CD4-positive, alpha-beta T cell treated with Interleukin-17A for 4 hours (primary cell): Measurements from ENCODE around the gene TMEM91.
"Not testable (repeated sequence)": the region's sequence is repeated elsewhere in the genome, so short reads cannot be mapped to it uniquely, and the experiment has no call there.

Experiments
- DNase-seq: peaks from one replicate; pipeline ENCODE4 v3.0.0-alpha.2; 2020; ENCODE audit warnings: mixed read lengths

Gene TMEM91

DNA sequence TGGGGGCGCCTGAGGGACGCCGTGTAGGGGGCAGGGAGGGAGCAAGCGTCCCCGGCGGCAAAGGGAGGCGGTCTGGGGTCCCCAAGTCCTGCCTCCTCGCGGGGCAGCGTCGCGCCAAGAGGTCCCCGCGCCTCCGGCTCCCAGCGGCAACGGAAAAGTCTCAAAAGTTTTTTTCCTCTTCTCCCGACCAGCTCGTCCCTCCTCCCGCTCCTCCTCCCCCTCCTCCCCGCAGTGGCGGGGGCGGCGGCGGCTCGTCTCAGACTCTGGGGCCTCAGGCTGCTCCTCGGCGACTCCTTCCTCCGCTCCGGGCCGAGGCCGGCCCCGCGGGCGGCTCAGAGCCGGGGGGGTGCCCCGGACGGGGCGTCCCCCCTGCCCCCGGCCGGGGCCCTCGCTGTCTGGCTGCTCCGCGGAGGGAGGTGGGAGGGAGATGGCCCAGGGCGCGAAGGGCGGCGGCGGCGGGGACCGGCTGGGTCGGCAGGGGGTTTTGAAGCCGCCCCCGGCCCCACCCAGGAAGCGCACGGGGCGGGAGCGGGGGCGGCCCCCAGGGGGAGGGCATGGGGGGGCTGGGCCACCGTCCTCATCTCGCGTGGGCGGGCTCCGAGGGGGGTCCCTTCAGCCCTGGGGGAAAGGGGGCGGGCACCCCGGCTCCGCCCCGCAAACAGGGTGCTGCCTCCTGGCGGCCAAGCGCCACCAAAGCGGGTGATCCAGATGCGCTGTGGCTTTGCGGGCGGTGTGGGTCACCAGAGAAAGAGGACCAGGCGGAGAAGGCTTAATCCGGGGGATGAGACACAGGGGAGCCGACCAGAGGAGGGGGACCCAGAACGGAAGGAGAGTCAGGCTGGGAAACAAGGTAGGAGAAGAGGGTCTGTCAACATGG is 22.6 kb upstream of the TMEM91 start, which contains the start of gene TGFB1:
Gene TGFB1 (minus strand): TSS at position 457 of the 877 bp plus-strand sequence. CDS start 878 bp downstream, outside the sequence.
- peak; percentile 97 for DNase-seq

DNA sequence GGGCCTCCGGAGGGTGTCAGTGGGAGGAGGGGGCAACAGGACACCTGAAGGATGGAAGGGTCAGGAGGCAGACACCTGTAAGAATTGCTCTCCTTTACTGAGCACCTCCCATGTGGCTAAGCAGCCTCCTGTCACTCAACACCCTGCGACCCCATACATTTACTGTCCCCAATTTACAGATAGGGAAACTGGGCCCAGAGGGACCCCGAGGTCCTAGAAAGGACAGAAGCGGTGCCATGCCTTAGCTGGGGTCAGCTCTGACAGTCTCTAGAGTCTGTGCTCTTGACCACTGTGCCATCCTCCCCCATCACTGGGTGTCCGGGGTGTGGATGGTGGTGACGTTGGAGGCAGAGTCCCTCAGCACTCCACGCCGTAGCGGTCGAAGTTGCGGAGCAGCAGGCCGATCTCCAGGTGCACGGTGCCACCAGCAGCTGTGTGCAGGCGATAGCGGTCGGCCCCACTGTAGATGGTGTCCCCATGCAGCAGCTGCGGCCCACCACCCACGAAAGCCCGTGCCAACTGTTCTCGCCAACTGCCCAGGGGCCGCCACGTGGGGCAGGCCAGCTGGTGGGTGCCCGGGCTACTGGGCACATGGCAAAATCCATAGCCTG is 21.9 kb upstream of the TMEM91 start:
- DNase-seq = no peak

DNA sequence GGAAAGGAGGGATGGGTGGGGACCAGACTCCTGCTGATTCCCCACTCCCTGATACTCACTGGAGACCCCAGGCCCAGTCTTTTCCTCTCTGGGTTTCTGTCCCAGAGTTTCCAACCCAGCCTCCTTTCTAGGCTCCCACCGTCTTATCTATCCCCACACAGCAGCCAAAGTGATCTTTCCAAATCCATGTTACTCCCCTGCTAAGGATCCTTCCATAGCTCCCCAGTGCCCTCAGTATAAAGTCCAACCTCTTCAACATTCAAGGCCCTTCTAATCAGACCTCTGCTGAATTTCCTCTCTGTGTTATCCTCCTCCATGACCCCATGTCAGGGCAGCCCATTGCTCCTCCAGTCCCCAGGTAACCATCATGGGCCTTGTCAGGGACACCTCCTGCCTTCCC is 21.3 kb upstream of the TMEM91 start:
- DNase-seq = no peak

DNA sequence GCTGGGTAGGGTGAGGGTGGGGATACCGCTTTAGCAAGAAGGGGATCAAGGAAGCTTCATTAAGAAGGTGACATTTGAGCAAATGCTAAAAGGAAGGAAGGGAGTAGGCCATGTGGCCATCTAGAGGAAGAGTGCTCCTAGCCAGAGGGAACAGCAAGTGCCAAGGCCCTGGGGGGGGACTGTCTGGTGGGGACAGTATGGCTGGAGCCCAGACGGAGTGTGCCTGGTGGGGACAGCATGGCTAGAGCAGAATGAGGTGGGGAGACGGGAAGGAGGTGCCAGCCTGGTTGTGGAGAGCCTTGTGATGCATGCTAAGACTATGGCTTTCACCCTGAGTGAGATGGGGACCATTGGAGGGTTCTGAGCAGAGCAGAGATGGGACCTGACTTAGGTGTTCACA is 20.5 kb upstream of the TMEM91 start:
- no peak for DNase-seq

DNA sequence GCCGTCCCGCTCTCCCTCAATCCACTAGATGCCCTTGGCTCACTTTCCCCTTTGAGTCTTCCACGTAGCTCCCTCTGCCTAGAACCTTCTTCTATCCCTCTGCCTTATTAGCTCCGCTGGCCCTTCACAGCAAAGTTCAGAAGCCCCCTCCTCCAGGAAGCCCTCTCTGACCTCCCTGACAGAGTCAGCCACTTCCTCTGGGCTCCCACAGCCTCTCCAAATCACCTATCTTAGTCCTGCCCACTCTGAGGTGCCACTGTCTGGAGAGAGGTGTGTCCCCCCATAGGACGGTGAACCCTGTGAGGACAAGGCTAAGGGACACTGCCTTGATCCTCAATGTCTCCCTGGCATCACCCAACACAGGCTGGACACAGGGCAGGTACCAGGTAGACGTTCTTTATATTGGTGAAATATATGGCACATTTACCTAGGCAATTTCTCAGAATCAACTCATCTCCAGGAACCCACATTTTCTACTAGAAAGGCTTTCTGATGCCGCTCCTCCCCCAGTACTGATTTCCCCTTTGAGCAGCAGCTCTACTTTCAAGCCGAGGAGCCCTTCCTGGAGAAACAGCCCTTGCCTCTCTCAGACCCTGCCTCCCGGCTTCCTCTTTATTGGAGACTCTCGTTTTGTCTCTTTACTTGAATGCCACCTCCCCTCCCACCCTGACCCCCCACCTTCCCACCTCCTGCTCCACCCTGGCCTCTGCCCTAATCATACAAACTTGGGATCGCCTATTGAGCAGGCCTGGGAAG is 19.2 kb upstream of the TMEM91 start:
- DNase-seq = peak; percentile 57

DNA sequence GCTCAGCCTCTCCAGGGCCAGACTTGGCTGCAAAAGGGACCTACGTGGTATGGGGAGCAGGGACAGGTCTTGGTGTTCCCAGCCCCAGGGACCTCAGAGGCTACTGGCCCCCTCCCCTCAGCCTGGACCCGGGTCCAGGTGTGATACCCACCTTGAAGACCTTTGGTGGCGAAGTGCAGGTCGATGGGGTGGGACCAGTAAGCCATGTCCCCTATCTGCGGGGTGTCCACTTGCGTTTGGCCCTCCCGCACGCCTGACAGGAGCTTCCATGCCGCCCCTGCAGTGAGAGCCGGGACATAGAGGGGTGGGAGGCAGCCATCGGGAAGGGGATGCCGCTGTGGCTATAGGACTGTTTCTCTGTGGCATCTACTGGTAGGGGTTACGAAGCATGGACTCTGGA is 18.6 kb upstream of the TMEM91 start:
- no peak for DNase-seq

DNA sequence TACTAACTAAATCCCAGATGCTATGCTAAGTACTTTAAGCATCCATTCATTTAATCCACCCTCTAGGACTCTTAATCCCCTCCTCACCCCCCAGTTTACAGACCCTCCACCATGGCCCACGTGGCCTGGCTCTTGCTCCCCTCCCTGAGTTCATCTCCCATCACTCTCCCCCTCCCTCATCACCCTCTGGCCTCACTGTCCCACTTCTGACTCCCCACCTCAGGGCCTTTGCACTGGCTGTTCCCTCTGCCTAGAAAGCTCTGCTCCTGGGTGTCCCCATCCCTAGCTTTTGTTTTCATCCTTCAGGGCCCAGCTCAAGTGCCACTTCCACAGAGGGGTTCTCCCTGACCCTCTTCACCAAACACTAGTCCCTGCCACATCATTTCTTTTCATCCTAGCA is 16.6 kb upstream of the TMEM91 start:
- DNase-seq = no peak

DNA sequence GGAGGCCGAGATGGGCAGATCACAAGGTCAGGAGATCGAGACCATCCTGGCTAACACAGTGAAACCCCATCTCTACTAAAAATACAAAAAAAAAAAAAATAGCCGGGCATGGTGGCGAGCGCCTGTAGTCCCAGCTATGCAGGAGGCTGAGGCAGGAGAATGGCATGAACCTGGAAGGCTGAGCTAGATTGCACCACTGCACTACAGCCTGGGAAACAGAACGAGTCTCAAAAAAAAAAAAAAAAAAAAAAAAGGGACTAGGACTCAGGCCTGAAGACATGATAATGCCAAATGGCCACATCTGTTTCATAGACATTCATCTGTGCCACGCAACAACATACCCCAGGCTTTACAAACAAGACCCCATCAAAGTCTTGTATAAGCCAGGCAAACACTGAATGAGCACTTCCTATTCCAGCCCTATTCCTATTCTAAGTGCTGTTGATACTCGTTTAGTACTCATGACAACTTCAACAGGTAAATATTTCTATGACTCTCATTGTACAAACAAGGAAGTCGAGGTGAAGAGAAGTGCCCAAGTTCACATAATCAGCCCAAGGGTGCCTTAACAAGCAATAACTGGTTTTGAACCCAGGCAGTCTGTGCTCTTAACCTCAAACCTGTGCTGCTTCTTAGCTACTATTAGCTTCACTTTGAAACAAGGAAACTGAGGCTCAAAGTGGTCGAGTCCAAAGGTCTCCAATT is 14.0 kb upstream of the TMEM91 start:
- no peak for DNase-seq

DNA sequence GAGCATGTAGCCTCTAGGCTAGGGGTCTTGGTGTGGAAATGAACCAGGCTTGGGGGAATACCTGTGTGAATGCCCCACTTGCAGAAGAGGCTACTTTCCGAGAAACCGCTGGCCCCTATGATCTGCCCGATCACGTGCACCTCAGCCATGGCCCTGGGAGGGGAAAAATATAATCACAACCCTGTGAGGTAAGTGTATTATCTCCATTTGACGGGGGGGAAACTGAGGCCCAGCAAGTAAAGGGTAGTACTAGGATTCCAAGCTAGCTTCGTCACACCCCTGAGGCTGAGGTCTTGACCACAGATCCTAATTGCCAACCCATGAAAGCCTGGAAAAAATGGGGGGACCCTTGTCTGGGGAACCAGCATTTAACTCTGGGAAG is 13.0 kb upstream of the TMEM91 start:
- no peak for DNase-seq

DNA sequence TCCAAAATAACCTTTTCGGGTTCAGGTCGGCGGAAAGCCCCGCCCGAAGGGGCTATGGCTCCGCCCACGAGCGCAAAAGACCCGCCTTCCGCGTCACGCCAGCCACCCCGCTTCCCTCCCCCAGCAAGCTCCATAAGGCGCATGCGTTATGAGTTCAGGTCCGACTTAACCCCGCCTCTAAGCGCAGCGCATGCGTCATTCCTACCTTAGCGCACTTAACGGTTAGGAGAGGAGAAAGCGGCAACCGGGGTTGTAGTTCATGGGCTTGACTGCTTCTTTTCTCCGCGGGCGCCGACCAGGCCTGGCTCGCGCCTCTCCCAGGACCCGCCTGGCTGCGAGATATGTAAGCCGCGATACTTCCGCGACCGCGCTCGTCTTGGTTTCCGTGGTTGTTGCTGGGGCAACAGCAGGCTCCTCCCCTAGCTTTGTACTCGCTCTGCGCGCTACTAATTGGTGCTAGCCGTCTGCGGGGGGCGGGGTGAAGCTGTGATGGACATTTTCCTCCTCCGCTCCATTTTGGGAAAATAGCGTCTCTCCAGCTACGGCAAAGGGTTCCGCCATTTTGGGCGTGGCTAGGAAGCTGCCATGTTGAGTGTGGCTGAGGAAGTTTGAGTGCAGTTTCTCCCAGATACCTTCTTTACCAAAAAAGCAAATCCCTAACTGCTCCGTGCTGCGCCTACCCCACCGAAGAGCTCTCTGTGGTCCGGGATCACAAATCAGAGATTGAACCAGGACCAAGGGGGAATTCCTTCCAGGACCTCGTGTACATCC is 12.4 kb upstream of the TMEM91 start, which contains the start of gene B9D2:
Gene B9D2 (minus strand): TSS at position 397 of the 771 bp plus-strand sequence. CDS start 630 bp downstream, outside the sequence.
- peak; percentile 99 for DNase-seq

DNA sequence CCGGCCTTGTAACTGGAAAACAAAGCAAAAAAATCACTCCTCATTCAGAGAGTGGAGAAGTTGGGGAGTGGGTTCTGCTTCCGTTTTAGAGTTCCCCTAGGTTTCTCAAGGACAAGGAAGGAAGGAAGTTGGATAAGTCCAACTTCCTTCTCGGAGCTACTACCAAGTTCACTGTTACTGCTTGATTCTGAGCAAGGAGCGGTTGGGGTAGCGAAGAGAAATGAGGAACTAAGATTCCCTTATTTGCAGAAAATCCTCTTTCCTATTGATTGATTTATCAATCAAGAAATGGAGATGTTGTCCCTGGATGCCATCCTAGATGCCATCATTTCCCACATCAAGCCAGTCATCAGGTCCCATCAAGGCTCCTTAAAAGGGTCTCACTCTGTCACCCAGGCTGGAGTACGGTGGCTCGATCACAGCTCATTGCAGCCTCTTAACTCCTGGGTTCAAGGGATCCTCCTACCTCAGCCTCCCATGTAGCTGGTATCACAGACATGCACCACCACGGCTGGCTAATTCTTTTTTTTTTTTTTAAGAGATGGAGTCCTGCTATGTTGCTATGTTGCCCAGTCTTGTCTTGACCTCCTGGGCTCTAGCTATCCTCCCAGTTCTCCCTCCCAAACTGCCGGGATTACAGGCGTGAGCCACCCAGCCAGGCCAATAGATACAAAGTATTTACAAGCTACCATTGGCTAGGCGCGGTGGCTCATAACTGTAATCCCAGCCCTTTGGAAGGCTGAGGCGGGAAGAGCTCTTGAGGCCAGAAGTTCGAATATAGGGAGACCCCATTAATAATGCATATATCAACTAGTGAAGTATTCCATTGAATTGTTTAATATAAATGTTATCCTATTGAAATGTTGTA is 11.6 kb upstream of the TMEM91 start:
- DNase-seq = no peak

DNA sequence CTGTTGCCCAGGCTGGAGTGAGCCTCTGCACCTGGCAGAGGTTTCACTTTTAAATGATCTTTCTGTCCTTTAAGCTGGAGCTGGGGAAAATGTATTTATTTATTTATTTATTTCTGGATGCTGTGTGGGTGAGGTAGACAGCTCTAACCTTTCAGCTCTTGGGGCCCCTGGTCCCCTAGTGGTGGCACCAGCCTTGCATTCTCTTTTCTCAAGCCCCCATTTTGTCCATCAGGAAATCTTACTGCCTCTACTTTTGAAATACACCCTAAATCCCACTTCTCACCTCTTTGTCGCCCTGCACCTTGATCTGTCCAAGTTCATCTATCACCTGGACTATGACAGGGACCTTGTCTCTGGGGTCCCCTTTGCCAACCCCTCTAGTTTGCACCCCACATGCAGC is 10.2 kb upstream of the TMEM91 start:
- DNase-seq = no peak

DNA sequence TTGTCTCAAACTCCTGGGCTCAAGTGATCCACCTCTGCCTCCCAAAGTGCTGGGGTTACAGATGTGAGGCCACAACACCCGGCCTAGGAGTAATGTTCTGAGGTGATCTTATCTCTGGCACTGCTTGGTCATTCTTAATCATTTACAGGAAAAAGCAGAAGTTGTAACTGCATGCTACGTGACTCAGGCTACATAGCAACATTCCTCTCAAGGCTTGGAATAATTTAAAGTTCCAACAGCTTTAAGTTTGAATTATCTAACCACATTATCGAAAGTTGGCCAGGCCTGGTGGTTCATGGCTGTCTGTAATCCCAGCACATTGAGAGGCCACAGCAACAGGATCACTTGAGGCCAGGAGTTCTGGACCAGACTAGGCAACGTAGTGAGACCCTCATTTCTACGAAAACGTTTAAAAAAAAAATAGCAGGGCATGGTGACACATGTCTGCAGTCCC is 8.5 kb upstream of the TMEM91 start:
- no peak for DNase-seq

DNA sequence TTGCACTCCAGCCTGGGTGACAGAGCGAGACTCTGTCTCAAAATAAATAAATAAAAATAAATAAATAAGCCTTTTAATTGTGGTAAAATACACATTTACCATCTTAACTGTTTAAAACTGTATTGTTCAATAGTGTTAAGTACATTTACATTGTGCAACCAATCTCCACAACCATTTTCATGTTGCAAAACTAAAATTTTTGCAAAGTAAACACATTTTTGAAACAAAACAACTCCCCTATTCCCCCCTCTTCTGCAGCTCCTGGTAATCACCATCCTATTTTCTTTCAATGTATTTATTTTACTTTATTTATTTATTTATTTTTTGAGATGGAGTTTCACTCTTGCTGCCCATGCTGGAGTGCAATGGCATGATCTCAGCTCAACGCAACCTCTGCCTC is 6.6 kb upstream of the TMEM91 start:
- no peak for DNase-seq

DNA sequence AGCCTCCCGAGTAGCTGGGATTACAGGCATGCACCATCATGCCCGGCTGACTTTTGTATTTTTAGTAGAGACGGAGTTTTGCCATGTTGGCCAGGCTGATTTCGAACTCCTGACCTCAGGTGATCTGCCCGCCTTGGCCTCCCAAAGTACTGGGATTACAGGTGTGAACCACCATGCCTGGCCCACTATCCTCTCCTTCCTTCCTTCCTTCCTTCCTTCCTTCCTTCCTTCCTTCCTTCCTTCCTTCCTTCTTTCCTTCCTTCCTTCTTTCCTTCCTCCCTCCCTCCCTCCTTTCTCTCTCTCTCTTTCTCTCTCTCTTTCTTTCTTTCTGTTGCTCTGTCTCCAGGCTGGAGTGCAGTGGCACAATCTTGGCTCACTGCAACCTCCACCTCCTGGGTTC is 5.2 kb upstream of the TMEM91 start:
- not testable (repeated sequence) for DNase-seq

DNA sequence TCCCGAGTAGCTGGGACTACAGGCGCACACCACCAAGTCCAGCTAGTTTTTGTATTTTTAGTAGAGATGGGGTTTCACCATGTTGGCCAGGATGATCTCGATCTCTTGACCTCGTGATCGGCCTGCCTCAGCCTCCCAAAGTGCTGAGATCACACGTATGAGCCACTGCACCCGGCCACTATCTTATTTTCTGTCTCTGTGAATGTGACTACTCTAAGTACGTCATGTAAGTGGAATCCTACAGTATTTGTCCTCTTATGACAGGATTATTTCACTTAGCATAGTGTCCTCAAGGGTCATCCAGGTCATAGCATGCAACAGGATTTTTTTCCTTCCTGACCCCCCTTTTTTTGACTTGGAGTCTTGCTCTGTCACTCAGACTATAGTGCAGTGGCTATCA is 4.8 kb upstream of the TMEM91 start:
- DNase-seq = no peak

DNA sequence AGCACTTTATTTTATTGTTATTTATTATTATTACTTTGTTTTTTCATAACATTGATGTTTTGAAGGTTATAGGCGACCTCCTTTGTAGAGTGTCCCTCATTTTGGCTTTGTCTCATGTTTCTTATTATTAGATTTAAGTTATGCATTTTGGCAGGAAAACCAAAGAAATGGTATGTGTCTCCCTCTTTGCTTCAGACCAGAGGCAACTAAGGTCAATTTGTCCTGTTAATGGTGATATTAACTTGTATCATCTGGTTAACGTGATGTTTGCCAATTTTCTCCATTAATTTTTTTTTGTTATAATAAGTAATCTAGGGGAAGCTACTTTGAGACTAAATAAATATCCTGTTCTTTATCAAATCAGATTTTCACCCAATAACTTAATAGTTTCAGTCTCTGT is 3.8 kb upstream of the TMEM91 start:
- no peak for DNase-seq

DNA sequence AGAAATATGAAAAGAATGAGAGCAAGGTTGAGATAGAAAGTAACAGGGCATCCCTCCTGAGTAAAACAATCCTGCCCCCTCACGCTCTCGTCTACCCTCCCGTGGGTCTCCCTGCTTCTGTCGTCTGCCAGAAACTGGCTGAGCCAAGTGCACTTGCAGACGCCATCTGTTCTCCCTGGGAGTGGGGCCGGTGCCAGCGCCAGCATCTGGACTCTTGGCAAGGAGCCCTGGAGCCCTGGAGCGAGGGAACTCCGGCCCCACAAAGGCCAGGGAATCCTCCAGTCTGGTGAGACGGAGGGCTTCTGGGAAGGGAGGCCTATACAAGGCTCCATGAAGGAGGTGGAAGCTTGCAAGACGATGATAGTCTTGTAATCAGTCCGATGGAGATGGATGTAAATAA is 2.3 kb upstream of the TMEM91 start:
- no peak for DNase-seq

DNA sequence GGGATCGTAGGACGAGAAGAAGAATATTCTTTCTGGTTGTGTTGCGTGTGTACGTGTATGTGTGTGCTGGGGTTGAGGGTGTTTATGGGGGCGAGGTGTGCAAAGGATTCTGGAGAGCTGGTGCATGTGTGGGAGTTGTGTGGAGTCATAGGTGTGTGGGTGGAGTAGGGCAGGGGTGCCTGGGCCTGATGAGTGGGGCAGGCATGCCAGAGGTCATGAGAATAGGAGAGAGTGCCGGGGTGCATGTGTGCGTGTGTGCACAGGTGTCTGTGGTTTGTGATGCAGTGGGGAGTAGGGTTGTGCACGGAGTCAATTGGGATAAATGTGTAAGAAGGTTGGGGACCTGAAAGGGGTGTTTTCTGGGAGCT is 649 bp downstream of the TMEM91 start:
- DNase-seq = no peak

DNA sequence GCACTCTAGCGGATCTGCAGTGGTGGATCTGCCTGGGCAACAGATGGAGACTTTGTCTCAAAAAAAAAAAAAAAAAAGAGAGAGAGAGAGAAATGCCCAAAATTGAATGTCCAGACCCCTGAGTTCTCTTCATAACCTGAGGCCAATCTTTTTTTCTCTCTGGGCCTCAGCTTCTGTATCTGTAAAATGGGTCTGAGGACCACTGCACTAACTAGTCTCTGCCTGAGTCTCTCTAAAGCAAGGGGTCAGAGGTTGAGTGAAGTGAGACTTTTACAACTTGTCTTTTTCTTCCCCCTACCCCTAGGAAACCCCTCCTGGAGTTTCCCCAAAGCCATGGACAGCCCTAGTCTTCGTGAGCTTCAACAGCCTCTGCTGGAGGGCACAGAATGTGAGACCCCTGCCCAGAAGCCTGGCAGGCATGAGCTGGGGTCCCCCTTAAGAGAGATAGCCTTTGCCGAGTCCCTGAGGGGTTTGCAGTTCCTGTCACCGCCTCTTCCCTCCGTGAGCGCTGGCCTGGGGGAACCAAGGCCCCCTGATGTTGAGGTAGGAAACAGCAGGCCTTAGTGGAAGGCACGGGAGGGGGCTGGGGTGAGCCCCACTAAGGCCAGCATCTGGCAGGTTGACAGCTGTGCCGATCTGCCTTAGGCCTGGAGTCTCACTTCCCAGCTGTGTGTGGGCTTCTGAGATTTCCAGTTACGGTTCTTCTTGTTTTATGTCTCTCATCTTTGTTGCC is 1.8 kb downstream of the TMEM91 start:
- no peak for DNase-seq
